ENCODE measurements around the gene CNNM3.
"Not testable (repeated sequence)": the region's sequence is repeated elsewhere in the genome, so short reads cannot be mapped to it uniquely, and the experiment has no call there.

The CNNM3 gene

DNA sequence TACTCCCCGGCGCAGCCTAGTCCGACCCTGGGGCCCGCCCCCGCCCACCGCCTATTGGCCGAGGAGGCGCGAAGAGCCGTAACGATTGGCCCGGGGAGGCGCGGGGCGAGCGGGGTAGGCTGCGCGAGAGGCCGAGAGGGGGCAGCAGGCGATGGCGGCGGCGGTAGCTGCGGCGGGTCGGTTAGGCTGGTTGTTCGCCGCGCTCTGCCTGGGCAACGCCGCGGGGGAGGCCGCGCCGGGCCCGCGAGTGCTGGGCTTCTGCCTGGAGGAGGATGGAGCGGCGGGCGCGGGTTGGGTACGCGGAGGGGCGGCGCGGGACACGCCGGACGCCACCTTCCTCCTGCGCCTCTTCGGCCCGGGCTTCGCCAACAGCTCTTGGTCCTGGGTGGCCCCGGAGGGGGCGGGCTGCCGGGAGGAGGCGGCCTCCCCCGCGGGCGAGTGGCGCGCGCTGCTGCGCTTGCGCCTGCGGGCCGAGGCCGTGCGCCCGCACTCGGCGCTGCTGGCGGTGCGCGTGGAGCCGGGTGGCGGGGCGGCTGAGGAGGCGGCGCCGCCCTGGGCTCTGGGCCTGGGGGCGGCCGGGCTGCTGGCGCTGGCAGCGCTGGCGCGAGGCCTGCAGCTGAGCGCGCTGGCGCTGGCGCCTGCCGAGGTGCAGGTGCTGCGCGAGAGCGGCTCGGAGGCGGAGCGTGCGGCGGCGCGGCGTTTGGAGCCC is at the start of gene CNNM3:
Gene CNNM3, plus strand, starts transcription at position 142 of the 709 bp plus-strand sequence. Its CDS starts 10 bp downstream, at position 152.
- DNase-seq = peak; percentile 97

DNA sequence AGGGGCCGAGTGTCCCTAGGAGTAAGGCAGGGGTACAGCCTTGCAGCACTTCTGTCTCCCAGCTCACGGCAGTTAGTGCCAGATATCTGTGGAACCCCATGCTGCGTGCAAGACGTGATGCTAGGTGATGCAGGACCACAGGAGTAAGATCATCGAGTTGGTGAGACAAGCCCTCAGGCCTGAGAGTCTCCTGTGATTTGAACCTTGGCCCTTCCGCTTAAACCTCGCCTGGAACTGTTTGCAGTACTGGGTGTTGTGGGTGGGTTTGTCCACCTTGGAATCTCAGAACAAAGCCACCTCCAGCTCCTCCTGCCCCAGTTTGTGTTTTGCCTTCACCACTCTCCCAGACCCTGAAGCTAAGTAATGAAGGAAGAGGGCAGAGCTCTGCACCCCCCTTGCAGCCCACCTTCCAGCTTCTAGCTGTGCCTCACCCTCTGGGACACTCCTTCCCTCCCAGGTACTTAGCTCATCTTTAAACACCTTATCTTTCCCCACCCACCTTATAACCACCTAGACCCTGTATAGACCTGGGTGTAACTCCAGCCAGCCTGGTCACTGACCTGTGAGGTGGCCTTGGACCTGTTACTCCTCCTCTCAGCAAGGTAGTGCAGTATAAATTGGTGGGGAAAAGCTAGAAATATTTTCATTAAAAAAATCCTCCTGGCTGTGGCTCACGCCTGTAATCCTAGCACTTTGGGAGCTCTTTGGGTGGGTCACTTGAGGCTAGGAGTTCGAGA is 48.8 kb upstream of the CNNM3 start:
- no peak for DNase-seq

DNA sequence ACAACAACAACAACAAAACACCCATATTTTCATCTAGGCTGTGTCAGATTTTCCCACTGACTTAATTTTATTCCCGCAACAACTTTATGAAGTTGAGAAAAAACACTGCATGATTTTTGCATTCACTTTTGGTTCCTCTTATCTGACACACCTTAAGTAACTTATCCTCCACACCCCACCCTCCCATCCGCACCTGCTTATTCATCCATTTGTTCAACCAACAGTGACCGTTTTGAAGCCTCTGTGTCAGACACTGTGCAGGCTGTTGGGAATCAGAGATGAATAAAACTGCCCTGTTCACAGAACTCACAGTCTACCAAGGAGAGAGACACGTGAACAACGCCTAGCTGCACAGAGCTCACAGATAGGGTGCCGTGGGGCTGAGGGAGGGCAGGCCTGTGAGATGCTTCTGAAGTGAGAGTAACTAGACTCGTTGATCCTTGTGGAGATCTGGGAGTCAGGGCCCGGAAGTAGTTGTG is 47.9 kb upstream of the CNNM3 start:
- no peak for DNase-seq

GRCh38 chr2:96769814-96770213 is 46.3 kb upstream of the CNNM3 start:
- DNase-seq = no peak

DNA sequence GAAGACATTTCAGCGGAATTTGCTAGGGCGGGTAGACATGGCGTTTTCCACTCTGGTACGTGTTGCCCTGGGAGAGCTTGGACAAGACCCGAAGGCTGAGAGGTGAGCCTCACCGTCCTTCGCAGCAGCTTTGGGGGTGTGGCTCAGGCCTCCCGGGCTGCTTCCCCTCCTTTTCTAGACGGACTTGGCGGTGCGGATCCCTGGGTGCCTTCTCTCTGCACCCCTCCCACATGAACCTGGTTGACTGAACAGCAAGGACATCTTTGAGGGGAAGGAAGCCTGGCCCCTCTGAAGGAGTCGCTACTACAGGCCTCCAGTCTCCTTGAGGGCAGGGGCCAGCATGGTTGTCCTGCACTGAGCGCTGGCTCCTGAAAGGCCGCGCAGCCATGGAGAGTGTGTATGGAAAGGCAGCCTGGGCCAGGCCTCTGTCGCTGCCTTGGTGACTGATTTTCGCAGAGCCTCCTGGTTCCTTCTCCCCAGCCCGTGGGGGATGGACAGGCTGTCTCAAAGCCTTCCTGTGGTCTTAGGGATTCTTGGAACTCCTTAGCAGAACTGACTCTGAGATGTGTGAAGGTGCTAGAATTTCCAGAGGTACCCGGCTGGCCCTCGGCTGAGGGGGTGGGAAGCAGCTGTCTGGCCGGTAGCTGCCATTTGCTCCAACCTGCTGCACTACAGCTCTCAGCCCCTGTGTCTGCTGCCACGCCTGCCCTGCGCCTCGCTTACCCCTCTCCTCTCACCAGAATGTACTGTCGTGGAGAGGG is 45.4 kb upstream of the CNNM3 start:
- DNase-seq = no peak

DNA sequence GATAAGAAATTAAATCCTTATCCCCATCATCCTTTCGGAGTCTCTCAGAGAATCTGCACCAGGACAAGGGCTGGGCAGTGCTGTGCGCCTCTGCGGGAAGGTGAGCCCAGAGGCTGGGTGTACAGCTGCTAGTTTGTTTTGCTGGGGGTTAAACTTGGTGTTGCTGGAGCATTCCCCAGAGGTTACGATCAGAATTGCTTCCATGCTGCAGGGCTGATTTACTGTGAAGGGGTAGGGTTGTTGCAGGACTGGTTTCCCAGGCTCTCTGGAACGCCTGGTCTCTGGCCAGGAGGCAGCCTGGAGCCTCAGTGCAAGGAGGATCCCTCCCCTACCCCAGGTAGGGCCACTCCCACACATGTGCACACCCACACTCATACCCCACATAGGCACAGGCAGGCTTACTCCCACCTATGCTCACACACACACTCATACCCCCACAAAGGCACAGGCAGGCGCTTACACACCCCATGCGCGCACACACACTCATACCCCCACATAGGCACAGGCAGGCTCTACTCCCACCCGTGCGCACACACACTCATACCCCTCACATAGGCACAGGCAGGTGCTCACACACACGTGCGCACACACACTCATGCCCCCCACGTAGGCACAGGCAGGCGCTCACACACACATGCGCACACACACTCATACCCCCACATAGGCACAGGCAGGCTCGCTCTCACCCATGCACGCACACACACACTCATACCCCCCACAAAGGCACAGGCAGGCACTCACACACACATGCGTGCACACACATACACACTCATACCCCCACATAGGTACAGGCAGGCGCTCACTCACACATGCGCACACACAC is 44.1 kb upstream of the CNNM3 start:
- no peak for DNase-seq

- DNase-seq = peak; percentile 32
Measured at GRCh38 chr2:96772903-96773671, 43.0 kb upstream of the CNNM3 start.

DNA sequence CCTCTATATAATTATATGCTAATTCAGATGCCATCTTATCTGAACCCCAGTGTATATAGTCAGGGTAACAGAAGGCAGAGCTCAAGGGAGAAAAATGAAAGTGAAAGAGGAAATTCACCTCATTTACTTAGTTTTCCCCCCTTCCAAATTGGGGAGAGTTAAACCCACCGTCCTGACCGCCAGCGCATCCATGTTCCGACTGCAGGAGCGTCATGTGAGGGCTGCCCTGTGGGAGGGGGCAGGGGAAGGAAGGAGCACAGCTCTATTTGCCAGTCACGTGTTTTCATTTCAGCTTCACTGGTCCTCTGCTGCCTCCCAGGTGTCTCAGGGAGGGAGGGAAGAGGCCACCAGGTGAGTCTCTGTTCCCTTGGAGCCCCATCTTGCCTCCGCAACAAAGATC is 42.1 kb upstream of the CNNM3 start:
- peak; percentile 52 for DNase-seq

- DNase-seq = no peak
Measured at GRCh38 chr2:96775160-96775559, 40.9 kb upstream of the CNNM3 start.

DNA sequence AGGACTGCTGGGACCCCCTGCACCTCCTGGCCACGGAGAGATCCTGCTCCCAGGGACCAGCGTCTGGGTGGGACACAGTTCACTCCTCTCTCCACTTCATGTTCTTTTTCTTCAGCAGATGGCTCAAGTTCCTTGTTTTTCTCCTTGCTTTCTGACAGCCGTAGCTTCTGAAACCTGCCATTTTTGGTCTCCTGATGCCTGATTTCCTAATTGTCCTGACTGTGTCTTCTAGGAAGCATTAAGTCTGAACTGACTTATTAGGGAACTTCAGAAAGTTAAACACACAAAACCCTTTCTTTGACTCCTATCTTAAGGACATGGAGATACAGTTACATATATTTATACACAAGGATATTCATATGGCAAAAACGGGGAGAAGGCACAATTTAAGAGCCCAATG is 32.7 kb upstream of the CNNM3 start:
- no peak for DNase-seq

- no peak for DNase-seq
Measured at GRCh38 chr2:96787411-96787810, 28.7 kb upstream of the CNNM3 start.

GRCh38 chr2:96788442-96789244 is 27.4 kb upstream of the CNNM3 start:
- no peak for DNase-seq

DNA sequence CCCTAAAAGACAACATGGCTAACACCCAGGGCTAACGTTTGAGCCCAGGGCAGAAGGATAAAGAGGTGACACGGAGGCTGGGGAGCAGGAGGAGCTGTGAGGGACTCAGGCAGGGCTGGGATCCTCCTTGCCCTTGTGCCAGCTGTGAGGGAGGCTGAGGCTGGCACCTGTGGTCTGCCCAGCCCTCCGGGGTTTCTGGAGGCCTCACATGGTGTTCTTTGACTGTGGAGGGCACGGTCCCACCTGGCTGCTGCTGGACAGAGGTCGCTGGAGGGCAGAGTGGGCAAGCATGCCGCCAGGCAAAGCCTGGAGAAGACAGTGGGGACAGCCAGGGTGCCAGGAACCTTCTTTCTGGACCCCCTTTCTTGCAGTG is 26.8 kb upstream of the CNNM3 start:
- no peak for DNase-seq

- DNase-seq = no peak
Measured at GRCh38 chr2:96792772-96793749, 23.0 kb upstream of the CNNM3 start.

DNA sequence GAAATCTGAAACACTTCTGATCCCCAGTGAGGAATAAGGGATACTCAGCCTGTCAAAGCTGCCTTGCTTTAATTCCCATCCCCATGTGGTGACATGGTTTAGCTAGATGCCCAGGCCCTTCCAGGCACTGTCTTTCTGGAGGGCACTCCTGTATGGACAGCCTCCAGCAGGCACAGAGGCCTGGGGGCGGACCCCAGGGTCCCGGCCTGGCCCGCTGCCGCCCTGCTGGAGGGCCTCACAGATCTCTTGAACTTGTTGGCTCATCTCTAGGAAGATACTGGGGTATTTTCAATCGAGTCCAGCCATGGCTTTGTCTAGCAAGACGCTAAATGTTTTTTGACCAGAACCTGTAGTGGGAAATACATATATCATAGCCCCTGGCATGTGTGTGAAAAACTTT is 21.0 kb upstream of the CNNM3 start:
- DNase-seq = no peak

- not testable (repeated sequence) for DNase-seq
Measured at GRCh38 chr2:96796497-96796896, 19.6 kb upstream of the CNNM3 start.

DNA sequence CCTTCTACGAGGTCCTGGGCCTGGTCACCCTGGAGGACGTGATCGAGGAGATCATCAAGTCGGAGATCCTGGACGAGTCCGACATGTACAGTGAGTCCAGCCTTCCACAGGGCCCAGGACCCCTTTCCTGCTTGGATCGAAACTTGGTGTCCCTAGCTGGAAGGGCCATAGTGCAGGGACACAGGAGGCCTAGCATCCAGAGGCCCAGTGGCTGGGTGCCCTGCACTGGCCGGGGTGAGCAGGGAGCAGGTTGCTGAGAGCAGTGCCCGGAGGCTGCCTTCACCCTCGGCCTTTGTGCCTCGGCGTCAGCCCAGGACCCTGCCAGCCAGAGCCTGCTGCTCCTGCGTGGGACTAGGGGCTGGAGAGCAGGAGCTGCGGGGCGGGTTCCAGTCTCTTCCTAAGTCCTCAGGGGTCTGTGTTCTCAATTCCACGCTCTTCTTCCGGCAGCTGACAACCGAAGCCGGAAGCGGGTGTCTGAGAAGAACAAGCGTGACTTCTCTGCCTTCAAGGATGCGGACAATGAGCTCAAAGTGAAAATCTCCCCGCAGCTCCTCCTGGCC is 18.9 kb upstream of the CNNM3 start:
- DNase-seq = no peak

DNA sequence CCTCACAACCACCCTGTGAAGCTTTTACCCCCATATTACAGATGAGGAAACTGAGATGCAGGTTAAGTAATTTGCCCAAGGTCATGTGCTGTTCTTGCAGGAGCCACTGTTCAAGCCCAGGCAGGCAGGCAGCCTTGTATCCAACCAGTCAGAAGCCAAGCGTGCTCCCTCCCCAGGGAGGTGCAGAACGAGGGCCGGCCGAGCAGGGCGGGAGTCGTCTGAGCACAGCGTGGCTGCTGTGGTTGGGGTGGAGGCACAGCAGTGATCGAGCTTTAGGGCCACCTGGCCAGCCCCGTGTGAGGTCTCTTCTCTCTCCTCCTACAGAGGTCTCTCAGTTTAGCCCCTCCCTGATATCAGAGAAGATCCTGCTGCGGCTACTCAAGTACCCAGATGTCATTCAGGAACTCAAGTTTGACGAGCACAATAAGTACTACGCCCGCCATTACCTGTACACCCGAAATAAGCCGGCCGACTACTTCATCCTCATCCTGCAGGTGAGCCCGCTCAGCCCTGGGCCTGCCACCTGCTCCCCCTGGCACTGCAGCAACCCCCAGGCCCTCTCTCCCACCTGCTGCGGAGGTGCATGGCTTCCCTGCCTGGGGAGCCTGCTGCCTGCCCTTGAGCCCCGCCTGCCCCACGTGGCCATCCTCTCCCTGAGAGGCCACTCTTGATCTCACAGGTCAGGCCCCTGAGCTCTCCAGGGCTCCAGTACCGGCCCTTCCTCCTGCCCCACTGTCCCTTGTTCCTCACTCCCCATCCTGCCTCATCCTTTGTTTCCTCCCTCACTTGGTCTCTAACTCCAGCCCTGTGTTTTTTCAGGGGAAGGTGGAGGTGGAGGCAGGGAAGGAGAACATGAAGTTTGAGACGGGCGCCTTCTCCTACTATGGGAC is 17.1 kb upstream of the CNNM3 start:
- no peak for DNase-seq

GRCh38 chr2:96799623-96799935 is 16.5 kb upstream of the CNNM3 start:
- DNase-seq = no peak
